GM20000 (cell line): ENCODE measurements around the gene SURF2.
"Not testable (repeated sequence)": the region's sequence is repeated elsewhere in the genome, so short reads cannot be mapped to it uniquely, and the experiment has no call there.

Experiments used
- DNase-seq: peaks from one replicate; pipeline ENCODE4 v3.0.0; 2012; ENCODE audit warnings: low spot score
- TF ChIP-seq, protein P1 (sequence below): IDR thresholded peaks from 2 replicates; pipeline ENCODE4 v1.5.1; 2012; ENCODE audit warnings: mild to moderate bottlenecking, control low read depth; ENCODE audit errors: extremely low read depth, missing control alignments

SURF2 gene

GRCh38 chr9:133375116-133375723 is 18.9 kb downstream of the SURF2 start:
- TF ChIP-seq, protein P1, sequence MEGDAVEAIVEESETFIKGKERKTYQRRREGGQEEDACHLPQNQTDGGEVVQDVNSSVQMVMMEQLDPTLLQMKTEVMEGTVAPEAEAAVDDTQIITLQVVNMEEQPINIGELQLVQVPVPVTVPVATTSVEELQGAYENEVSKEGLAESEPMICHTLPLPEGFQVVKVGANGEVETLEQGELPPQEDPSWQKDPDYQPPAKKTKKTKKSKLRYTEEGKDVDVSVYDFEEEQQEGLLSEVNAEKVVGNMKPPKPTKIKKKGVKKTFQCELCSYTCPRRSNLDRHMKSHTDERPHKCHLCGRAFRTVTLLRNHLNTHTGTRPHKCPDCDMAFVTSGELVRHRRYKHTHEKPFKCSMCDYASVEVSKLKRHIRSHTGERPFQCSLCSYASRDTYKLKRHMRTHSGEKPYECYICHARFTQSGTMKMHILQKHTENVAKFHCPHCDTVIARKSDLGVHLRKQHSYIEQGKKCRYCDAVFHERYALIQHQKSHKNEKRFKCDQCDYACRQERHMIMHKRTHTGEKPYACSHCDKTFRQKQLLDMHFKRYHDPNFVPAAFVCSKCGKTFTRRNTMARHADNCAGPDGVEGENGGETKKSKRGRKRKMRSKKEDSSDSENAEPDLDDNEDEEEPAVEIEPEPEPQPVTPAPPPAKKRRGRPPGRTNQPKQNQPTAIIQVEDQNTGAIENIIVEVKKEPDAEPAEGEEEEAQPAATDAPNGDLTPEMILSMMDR = no peak
- DNase-seq = peak; percentile 61

DNA sequence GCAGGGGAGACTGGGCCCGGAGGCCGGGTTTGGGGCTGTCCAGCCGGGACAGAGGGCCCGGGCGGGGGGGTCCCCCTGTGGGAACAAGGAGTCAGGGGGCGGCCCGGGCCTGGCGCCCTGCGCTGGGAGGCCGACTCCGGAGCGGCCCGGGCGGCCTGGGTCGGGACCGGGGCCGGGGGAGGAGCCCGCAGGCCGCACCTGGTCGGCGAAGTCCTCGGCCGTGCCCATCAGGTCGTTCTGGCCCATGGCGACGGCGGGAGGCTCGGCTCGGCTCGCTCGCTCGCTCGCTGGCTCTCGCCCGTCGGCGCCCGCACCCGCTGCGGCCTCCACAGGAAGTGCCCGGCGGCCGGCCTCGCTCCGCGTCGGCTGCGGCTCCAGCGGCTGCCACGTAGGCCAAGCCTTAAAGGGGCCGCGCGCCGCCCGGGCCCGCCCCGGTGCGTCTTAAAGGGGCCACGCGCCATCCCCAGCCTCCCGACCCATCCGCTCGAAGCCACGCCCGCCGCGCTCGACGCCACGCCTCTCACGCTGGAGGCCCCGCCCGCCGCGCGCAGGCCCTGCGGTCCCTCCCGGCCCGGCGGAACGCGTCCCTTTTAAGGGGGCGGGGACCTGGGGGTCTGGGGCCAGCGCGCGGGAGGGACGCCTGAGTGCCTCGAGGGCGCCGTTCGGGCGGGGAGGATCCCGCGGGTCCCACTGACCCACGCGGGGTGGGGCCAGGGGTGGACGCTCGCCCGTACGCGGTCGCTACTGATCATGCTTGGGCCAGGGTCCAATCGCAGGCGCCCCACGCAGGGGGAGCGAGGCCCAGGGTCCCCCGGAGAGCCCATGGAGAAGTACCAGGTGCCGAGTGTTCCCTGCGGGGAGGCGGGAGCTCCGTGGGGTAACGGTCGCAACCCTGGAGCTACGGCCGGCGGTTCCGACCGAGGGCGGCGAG is 19.6 kb downstream of the SURF2 start, which contains the start of the genes STKLD1 and SURF4:
Gene STKLD1, plus strand, starts transcription at position 643 of the 931 bp plus-strand sequence. Its CDS starts 108 bp downstream, at position 751.
Gene SURF4, minus strand, starts transcription at position 337 of the 931 bp plus-strand sequence. Its CDS starts 91 bp downstream, at position 246.
- DNase-seq = peak; percentile 100
- TF ChIP-seq, protein P1 = no peak

DNA sequence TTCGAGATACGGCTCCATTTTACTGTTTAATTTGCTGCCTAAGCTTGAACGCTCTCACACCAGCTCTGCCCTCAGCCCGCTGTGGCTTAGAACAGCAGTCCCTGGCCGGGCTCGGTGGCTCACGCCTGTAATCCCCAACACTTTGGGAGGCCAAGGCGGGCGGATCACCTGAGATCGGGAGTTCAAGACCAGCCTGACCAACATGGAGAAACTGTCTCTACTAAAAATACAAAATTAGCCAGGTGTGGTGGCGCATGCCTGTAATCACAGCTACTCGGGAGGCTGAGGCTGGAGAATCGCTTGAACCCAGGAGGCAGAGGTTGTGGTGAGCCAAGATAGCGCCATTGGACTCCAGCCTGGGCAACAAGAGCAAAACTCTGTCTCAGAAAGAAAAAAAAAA is 20.9 kb downstream of the SURF2 start:
- not testable (repeated sequence) for DNase-seq

- no peak for DNase-seq
- TF ChIP-seq, protein P1 = no peak
These were observed 21.4 kb downstream of the SURF2 start for GRCh38 chr9:133377721-133378216.

GRCh38 chr9:133378408-133378962 is 22.1 kb downstream of the SURF2 start:
- TF ChIP-seq, protein P1 = no peak
- no peak for DNase-seq

DNA sequence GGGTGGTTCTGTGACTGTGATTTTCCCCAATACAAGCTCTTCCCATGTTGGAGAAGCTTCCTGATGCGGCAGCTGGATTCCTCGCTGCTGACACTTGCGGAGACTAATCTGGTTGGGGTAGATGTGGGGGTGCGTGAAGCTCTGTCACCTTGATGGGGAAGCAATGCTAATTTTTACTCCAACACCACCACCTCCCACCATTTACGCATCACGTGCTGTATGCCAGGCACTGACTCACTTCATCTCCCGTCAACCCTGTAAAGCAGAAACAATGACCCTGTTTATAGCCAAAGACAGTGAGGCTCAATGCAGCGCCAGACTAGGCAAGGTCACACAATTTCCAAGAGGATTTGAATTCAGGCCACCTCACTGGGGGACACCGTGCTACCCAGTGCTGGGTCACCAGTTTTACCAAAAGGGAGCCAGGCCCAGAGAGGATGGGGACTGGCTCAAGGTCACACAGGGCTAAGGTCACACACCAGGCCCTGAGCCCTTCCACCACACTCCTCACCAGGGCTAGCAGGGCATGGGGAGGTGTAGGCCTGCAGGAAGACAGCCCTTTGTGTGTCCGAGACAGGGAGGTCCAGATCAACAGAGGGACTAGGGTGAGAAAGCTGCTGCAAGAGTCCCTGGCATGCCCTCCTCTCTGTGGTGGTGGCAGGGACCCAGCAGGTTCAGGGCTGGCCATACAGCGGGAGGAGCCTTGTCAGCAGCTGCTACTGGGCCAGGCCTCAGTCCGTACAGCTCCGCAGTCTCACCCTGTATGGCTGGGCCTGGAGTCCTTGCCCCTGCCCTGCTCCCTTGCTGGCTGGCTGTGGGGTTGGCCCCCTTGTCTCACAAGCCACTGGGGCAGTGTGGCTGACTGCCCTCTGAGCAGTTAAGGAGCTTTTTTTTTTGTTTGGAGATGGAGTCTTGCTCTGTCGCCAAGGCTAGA is 23.1 kb downstream of the SURF2 start:
- TF ChIP-seq, protein P1 = no peak
- DNase-seq = no peak

DNA sequence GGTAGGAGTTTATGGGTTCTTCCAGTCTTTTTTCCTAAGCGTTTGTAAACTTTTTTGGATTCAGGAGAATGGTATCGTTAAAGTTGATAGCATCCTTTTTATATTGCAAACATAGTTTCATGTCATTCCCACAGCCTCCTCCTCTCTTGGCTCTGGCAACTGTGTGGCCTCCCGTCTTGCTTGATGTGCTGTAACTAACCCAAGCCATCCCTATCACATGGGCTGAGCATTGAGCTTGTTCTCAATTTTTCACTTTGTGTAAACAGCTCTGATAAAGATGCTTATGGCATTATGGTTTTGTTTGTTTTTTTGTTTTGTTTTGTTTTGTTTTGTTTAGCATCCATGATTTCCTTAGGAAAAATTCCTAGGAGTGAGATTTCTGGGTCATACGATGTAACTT is 24.4 kb downstream of the SURF2 start:
- no peak for DNase-seq
- TF ChIP-seq, protein P1 = no peak
